Transverse colon (tissue), 4 donors: ENCODE data around the gene PFKFB4. TPM values are rescaled to one million over a fixed set of nuclear protein-coding genes. Genes with fewer than 3 reads are reported as not detected.

Source experiments
- DNase-seq: peaks from one replicate; pipeline ENCODE4 v3.0.0-alpha.2; 2019
- H3K27ac ChIP-seq, 4 donors: fragments of 200-600 bp; sonication (generic); 2 replicates each; pipeline ENCODE4 v1.5.1; 2016 to 2018; ENCODE audit warnings: inconsistent platforms in 4 of 4
- H3K27me3 ChIP-seq: fragments of 200-600 bp; sonication (generic); 2 replicates; pipeline ENCODE4 v1.5.1; 2017; ENCODE audit warnings: inconsistent platforms
- H3K36me3 ChIP-seq, 4 donors: fragments of 200-600 bp; sonication (generic); 2 replicates each; pipeline ENCODE4 v1.5.1; 2017 to 2019; ENCODE audit warnings: inconsistent platforms in 4 of 4
- H3K4me1 ChIP-seq, 4 donors: fragments of 200-600 bp; sonication (generic); 2 replicates each; pipeline ENCODE4 v1.5.1; 2017 to 2020; ENCODE audit warnings: inconsistent platforms in 4 of 4
- H3K4me3 ChIP-seq, 4 donors: fragments of 200-600 bp; sonication (generic); 1 replicate in 1 of 4; 2 replicates in 3 of 4; pipeline versions ENCODE4 v1.5.1 to v1.6.1; 2017 to 2019; ENCODE audit warnings: inconsistent platforms in 4 of 4
- H3K9me3 ChIP-seq, 2 donors: fragments of 200-600 bp; sonication (generic); 2 replicates each; pipeline ENCODE4 v1.5.1; 2017 to 2019; ENCODE audit warnings: inconsistent platforms in 2 of 2
- EP300 ChIP-seq: sonication (generic); formaldehyde crosslinking; IDR thresholded peaks from one replicate; pipeline ENCODE4 v1.6.1; 2017; ENCODE audit warnings: antibody characterized with exemption, low read depth
- POLR2A ChIP-seq: fragments of 450-650 bp; IDR thresholded peaks from one replicate; pipeline ENCODE4 v1.6.1; 2016; ENCODE audit warnings: antibody characterized with exemption, mild to moderate bottlenecking, moderate library complexity
- POLR2AphosphoS5 ChIP-seq, 3 donors: sonication (generic); formaldehyde crosslinking; IDR thresholded peaks; one replicate each; pipeline ENCODE4 v1.6.1; 2016; ENCODE audit warnings: antibody characterized with exemption in 3 of 3
- WGBS, 2 donors: methylation state at CpG; one replicate each; pipeline ENCODE4 v1.1.5; 2018; ENCODE audit warnings: low coverage in 1 of 2; 5-methylcytosine and 5-hydroxymethylcytosine counted together
- in situ Hi-C, 4 donors: fragments of 200-750 bp; cut with MboI; loops; one replicate each; pipeline versions ENCODE4 v1.15.0 to v1.15.1; 2017; ENCODE audit warnings: low sequenced_read_pairs in 3 of 4, low pct_ligation_motif_present in 1 of 4, low pct_unique_long_range_greater_than_20kb in 1 of 4
- intact Hi-C: fragments of 100-400 bp; cut with DNase I; formaldehyde crosslinking; loops from one replicate; pipeline ENCODE4 v1.15.1; 2023; ENCODE audit warnings: low total_unique reads
- total RNA-seq, 4 donors: library from RNA; depleted of rRNA; stranded (reverse); fragments of >200 nt; gene quantifications; one replicate each; pipeline ENCODE4 v1.1.0, GENCODE V29; 2016
- TF ChIP-seq, protein P1 (sequence below), 5 experiments: fragments of 200-600 bp in 3 of 5; fragments of 450-650 bp in 2 of 5; sonication (generic) in 3 of 5; IDR thresholded peaks; 1 replicate in 2 of 5; 2 replicates in 3 of 5; pipeline ENCODE4 v1.5.1; 2016 to 2017; ENCODE audit warnings: antibody characterized with exemption in 5 of 5, inconsistent platforms in 3 of 5, mild to moderate bottlenecking in 2 of 5, moderate library complexity in 1 of 5

PFKFB4 gene
- total RNA-seq, 4 donors from 2014 or later: 0.37 to 7.9 (median 6.7) TPM

DNA sequence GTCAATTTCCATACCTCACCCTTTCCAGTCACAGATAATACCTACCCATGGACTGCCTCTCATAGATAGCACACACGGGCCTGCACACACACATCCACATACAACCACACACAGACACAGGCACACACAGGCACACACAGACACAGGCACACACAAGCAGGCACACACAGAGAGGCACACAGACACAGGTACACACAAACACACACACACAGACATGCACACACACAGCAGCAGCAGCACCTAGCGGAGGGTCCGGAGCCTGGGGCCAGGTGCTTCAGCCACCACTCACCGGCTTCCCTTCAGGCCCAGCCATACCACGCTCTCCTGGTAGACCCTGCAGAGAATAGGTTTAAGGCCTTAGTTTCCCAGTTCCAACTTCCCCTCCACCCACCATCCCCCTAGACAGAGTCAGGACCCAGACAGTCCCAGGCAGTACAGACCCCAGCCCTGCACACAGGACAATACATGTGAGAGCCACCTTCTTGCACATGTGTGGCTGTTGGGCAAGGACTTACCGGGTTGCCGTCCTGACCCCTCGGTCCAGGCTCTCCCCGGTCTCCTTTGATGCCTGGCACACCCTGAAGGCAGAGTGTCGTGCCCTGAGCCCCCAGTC is 17.5 kb upstream of the PFKFB4 start:
- TF ChIP-seq, protein P1, sequence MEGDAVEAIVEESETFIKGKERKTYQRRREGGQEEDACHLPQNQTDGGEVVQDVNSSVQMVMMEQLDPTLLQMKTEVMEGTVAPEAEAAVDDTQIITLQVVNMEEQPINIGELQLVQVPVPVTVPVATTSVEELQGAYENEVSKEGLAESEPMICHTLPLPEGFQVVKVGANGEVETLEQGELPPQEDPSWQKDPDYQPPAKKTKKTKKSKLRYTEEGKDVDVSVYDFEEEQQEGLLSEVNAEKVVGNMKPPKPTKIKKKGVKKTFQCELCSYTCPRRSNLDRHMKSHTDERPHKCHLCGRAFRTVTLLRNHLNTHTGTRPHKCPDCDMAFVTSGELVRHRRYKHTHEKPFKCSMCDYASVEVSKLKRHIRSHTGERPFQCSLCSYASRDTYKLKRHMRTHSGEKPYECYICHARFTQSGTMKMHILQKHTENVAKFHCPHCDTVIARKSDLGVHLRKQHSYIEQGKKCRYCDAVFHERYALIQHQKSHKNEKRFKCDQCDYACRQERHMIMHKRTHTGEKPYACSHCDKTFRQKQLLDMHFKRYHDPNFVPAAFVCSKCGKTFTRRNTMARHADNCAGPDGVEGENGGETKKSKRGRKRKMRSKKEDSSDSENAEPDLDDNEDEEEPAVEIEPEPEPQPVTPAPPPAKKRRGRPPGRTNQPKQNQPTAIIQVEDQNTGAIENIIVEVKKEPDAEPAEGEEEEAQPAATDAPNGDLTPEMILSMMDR (IDR thresholded peaks at IDR 0.05): no peak
- no peak for TF ChIP-seq EP300
- no peak for TF ChIP-seq POLR2A
- TF ChIP-seq POLR2AphosphoS5 (IDR thresholded peaks at IDR 0.05): no peak
- H3K27ac ChIP-seq: no peak overlapping the region
- intact Hi-C loops: no loop called here
- H3K36me3 ChIP-seq: no peaks in the 10 kb centered on the region
- WGBS, 2 donors: 93% methylated on average over 10 of the region's 10 CpGs; no CpG with 5 or more reads in 1 of the 2 donors
- H3K9me3 ChIP-seq: no peaks in the 10 kb centered on the region
- DNase-seq: no peak
- in situ Hi-C loops: no loop called here
- H3K4me1 ChIP-seq: no peaks in the 10 kb centered on the region
- H3K4me3 ChIP-seq: no peak overlapping the region
- no peaks in the 10 kb centered on the region for H3K27me3 ChIP-seq

DNA sequence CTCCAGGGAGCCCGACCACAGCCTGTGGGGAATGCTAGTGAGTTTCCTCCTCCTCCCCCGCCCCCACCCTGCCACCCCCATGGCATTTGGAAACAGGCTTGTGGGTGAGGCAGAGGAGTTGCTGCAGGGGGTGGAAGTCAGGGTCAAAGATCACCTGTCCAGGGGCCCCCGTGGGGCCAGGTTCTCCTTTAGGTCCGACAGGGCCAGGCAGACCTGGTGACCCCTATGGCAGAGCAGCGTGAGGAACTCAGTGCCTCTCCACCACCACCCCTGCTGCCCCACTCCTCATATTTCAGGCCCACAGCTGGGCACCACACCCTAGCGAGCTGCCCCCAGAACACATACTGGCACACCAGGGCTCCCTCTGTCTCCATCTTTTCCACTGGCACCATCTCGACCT is 15.9 kb upstream of the PFKFB4 start:
- Histone ChIP-seq H3K27ac (no peak overlapping the region), H3K4me1 (no peaks in the 10 kb centered on the region), H3K27me3 (no peaks in the 10 kb centered on the region), H3K4me3 (no peak overlapping the region), H3K36me3 (no peaks in the 10 kb centered on the region), H3K9me3 (no peaks in the 10 kb centered on the region)
- WGBS, 2 donors: 66% methylated on average over 7 of the region's 7 CpGs; no CpG with 5 or more reads in 1 of the 2 donors
- no peak for DNase-seq
- intact Hi-C loops (no loop called here), in situ Hi-C loops (no loop called here)
- TF ChIP-seq POLR2AphosphoS5 (IDR thresholded peaks at IDR 0.05) (no peak), EP300 (no peak), POLR2A (no peak)

DNA sequence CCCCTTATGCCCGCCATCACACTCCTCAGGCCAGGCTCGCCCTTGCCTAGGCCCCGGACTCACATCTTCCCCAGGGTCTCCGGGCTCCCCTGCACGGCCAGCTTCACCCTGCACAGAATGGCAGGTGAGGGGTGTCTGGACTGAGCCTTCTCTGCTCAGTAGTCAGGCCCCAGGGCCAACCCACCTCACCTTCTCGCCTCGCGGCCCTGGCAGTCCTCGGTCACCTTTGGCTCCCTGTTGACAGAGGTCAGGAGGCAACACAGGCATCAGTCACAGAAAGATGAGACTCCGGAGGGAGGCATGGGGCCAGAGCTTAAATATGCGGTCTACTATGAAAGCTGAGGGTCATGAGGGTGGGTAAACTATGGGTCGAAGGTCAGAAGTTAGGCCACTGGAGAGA is 15.3 kb upstream of the PFKFB4 start:
- no peaks in the 10 kb centered on the region for H3K36me3 ChIP-seq
- H3K9me3 ChIP-seq: no peaks in the 10 kb centered on the region
- no peaks in the 10 kb centered on the region for H3K27me3 ChIP-seq
- H3K4me1 ChIP-seq: no peaks in the 10 kb centered on the region
- DNase-seq: no peak
- in situ Hi-C loops (no loop called here), intact Hi-C loops (no loop called here)
- WGBS, 2 donors: 89% methylated on average over 11 of the region's 12 CpGs; no CpG with 5 or more reads in 1 of the 2 donors
- H3K4me3 ChIP-seq: no peak overlapping the region
- H3K27ac ChIP-seq: no peak overlapping the region
- TF ChIP-seq POLR2AphosphoS5 (IDR thresholded peaks at IDR 0.05) (no peak), POLR2A (no peak), EP300 (no peak)
- TF ChIP-seq, protein P1 (IDR thresholded peaks at IDR 0.05): no peak

DNA sequence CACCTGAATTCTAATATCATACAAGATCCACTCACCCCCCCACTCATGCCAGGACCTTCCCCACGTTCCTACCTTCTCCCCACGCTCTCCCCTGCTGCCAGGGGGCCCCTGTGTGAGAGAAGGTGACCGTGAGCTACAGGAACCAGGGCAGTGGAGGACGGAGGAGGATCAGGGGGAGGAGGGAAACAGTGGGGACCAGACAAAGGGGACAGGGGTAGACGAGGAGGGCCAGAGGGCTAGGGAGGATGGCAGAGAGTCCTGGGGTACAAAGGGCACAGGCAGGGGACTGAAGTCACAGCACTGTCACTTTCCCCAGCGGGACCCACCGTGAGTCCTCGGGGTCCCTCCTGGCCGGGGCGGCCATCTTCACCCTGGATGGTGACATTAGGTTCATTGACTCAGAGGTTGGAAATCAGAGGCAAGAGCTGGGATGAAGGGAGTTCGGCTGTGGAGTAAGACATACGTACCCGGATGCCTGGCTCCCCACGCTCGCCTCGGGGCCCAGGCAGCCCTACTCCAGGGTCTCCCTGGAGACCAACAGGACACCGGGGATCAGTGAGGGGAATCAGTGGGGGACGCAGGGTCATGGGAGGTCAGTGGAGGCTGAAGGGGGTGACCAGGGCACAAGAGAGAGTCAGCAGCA is 13.3 kb upstream of the PFKFB4 start:
- H3K9me3 ChIP-seq: no peaks in the 10 kb centered on the region
- H3K4me3 ChIP-seq: no peak overlapping the region
- H3K27me3 ChIP-seq: no peaks in the 10 kb centered on the region
- in situ Hi-C loops (no loop called here), intact Hi-C loops (no loop called here)
- 78 to 85% methylated on average over 4 to 18 of the region's 18 CpGs for WGBS, 2 donors
- DNase-seq: no peak
- H3K4me1 ChIP-seq: no peaks in the 10 kb centered on the region
- H3K27ac ChIP-seq: no peak overlapping the region
- H3K36me3 ChIP-seq: no peaks in the 10 kb centered on the region
- TF ChIP-seq POLR2AphosphoS5 (IDR thresholded peaks at IDR 0.05) (no peak), EP300 (no peak), POLR2A (no peak)
- TF ChIP-seq, protein P1 (IDR thresholded peaks at IDR 0.05): no peak

DNA sequence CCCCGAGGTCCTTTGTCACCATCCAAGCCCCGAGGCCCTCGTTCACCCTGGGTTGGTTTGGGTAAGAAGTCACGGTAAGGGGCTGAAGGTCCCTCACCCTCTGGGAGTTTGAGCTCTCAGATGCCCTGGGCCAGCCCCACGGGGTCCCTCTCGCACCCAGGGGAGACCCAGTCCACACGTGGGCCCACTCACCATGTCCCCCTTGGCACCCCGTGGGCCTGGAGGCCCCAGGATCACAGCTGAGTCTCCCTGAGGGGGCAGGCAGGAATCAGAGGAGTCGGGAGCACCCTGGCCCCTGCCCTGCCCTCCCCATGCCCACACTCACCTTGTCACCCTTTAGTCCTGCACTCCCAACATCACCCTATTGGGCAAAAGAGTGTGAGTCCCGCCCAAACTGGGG is 12.8 kb upstream of the PFKFB4 start:
- Histone ChIP-seq H3K4me1 (no peaks in the 10 kb centered on the region), H3K27ac (no peak overlapping the region), H3K27me3 (no peaks in the 10 kb centered on the region), H3K4me3 (no peak overlapping the region), H3K36me3 (no peaks in the 10 kb centered on the region), H3K9me3 (no peaks in the 10 kb centered on the region)
- WGBS, 2 donors: 82% methylated on average over 7 of the region's 10 CpGs; no CpG with 5 or more reads in 1 of the 2 donors
- no peak for TF ChIP-seq EP300
- TF ChIP-seq, protein P1 (IDR thresholded peaks at IDR 0.05): no peak
- in situ Hi-C loops: no loop called here
- intact Hi-C loops: no loop called here
- DNase-seq: no peak
